Measurements from ENCODE around the gene FAM184B. TPM values are rescaled to one million over a fixed set of nuclear protein-coding genes. Genes with fewer than 3 reads are reported as not detected.

The FAM184B gene
- total RNA-seq, 1 donor from 2014 or later = 0.17 TPM

- TF ChIP-seq CTCF (IDR thresholded peaks at IDR 0.05; ENCODE audit: unreplicated experiment) = no peak
- H3K4me3 Mint-ChIP-seq (ENCODE audit: low read depth) = no peak overlapping the region
- H3K9me3 Mint-ChIP-seq (ENCODE audit: low read depth) = no peaks in the 10 kb centered on the region
- H3K27ac Mint-ChIP-seq = no peak overlapping the region
- H3K27me3 Mint-ChIP-seq = peaks cover 3% of the 10 kb centered on the region
- H3K4me1 Mint-ChIP-seq (ENCODE audit: low read depth) = no peaks in the 10 kb centered on the region
- DNase-seq (ENCODE audit: low spot score, unreplicated experiment) = no peak
- H3K36me3 Mint-ChIP-seq (ENCODE audit: insufficient read depth) = no peaks in the 10 kb centered on the region
Measured at GRCh38 chr4:17705107-17705506, 76.3 kb downstream of the FAM184B start.

- no peak for TF ChIP-seq CTCF (IDR thresholded peaks at IDR 0.05; ENCODE audit: unreplicated experiment)
Measured at GRCh38 chr4:17704020-17704650, 77.3 kb downstream of the FAM184B start.

GRCh38 chr4:17702641-17703040 lies 78.8 kb downstream of the FAM184B start:
- H3K9me3 Mint-ChIP-seq (ENCODE audit: low read depth) = peaks cover 11% of the 10 kb centered on the region
- TF ChIP-seq CTCF (IDR thresholded peaks at IDR 0.05; ENCODE audit: unreplicated experiment) = no peak
- DNase-seq (ENCODE audit: low spot score, unreplicated experiment) = no peak
- no peak overlapping the region for H3K4me3 Mint-ChIP-seq (ENCODE audit: low read depth)
- H3K27ac Mint-ChIP-seq = no peak overlapping the region
- no peaks in the 10 kb centered on the region for H3K4me1 Mint-ChIP-seq (ENCODE audit: low read depth)
- H3K36me3 Mint-ChIP-seq (ENCODE audit: insufficient read depth) = no peaks in the 10 kb centered on the region
- H3K27me3 Mint-ChIP-seq = peaks cover 3% of the 10 kb centered on the region

More at GRCh38 chr4:17704020-17704650, 77.3 kb downstream of the FAM184B start:
- H3K9me3 Mint-ChIP-seq (ENCODE audit: low read depth) = peaks cover 5% of the 10 kb centered on the region
- H3K36me3 Mint-ChIP-seq (ENCODE audit: insufficient read depth) = no peaks in the 10 kb centered on the region
- DNase-seq (ENCODE audit: low spot score, unreplicated experiment) = no peak
- H3K27ac Mint-ChIP-seq = no peak overlapping the region
- no peaks in the 10 kb centered on the region for H3K4me1 Mint-ChIP-seq (ENCODE audit: low read depth)
- no peak overlapping the region for H3K4me3 Mint-ChIP-seq (ENCODE audit: low read depth)
- peaks cover 3% of the 10 kb centered on the region for H3K27me3 Mint-ChIP-seq

- Mint-ChIP-seq H3K27me3 (peaks cover 3% of the 10 kb centered on the region), H3K36me3 (ENCODE audit: insufficient read depth) (no peaks in the 10 kb centered on the region), H3K4me1 (ENCODE audit: low read depth) (no peaks in the 10 kb centered on the region), H3K27ac (no peak overlapping the region), H3K9me3 (ENCODE audit: low read depth) (peaks cover 11% of the 10 kb centered on the region), H3K4me3 (ENCODE audit: low read depth) (no peak overlapping the region)
- DNase-seq (ENCODE audit: low spot score, unreplicated experiment) = no peak
- TF ChIP-seq CTCF (IDR thresholded peaks at IDR 0.05; ENCODE audit: unreplicated experiment) = no peak
Measured at GRCh38 chr4:17701882-17702281, 79.5 kb downstream of the FAM184B start.

- no peak for DNase-seq (ENCODE audit: low spot score, unreplicated experiment)
- no peak for TF ChIP-seq CTCF (IDR thresholded peaks at IDR 0.05; ENCODE audit: unreplicated experiment)
- H3K27ac Mint-ChIP-seq = no peak overlapping the region
- no peaks in the 10 kb centered on the region for H3K36me3 Mint-ChIP-seq (ENCODE audit: insufficient read depth)
- peaks cover 3% of the 10 kb centered on the region for H3K27me3 Mint-ChIP-seq
- no peak overlapping the region for H3K4me3 Mint-ChIP-seq (ENCODE audit: low read depth)
- no peaks in the 10 kb centered on the region for H3K4me1 Mint-ChIP-seq (ENCODE audit: low read depth)
- H3K9me3 Mint-ChIP-seq (ENCODE audit: low read depth) = peaks cover 11% of the 10 kb centered on the region
Measured at GRCh38 chr4:17701138-17701839, 80.1 kb downstream of the FAM184B start.

Data from progenitor cell of endocrine pancreas (in vitro differentiated cells).